GM12878 (cell line): ENCODE results near the gene ZBTB38.

Experiments used
- BHLHE40 ChIP-seq, 2 experiments: fragments of 450-650 bp in 1 of 2; IDR thresholded peaks; 2 replicates each; pipeline ENCODE4 v1.6.1; 2011 to 2017; ENCODE audit warnings: low read depth in 2 of 2, borderline replicate concordance in 1 of 2, improper control_type of control experiment in 1 of 2, low read length in 1 of 2, mild to moderate bottlenecking in 1 of 2
- BMI1 ChIP-seq: fragments of 450-650 bp; IDR thresholded peaks from 2 replicates; pipeline ENCODE4 v1.6.1; 2016; ENCODE audit warnings: mild to moderate bottlenecking, moderate library complexity, borderline replicate concordance
- CHD4 ChIP-seq: fragments of 200-600 bp; sonication (generic); IDR thresholded peaks from 2 replicates; pipeline ENCODE4 v1.6.1; 2016; ENCODE audit warnings: mild to moderate bottlenecking
- CTCF ChIP-seq, 3 experiments: IDR thresholded peaks in 2 of 3; conservative IDR thresholded peaks in 1 of 3; 2 replicates each; pipeline ENCODE4 v1.5.1; 2011; ENCODE audit warnings: low read depth in 3 of 3, low read length in 3 of 3, mild to moderate bottlenecking in 3 of 3, control low read depth in 2 of 3, moderate library complexity in 2 of 3, inconsistent platforms in 1 of 3, mixed read lengths in 1 of 3; ENCODE audit not compliant: control insufficient read depth in 2 of 3, insufficient read depth in 1 of 3; ENCODE audit errors: extremely low read depth in 1 of 3
- EZH2 ChIP-seq: IDR thresholded peaks from 2 replicates; pipeline ENCODE4 v1.6.1; 2012; ENCODE audit warnings: low read depth, mild to moderate bottlenecking, control low read depth, inconsistent platforms, low read length, borderline replicate concordance; ENCODE audit not compliant: control insufficient read depth
- FOXK2 ChIP-seq: fragments of 450-650 bp; IDR thresholded peaks from 2 replicates; pipeline ENCODE4 v1.6.1; 2017; ENCODE audit warnings: mild to moderate bottlenecking, moderate library complexity
- KDM1A ChIP-seq: fragments of 200-600 bp; sonication (generic); IDR thresholded peaks from 2 replicates; pipeline ENCODE4 v1.6.1; 2016; ENCODE audit warnings: borderline replicate concordance
- NR2F1 ChIP-seq: fragments of 450-650 bp; conservative IDR thresholded peaks from 2 replicates; pipeline ENCODE4 v1.6.1; 2017; ENCODE audit warnings: mild to moderate bottlenecking
- SPI1 ChIP-seq: IDR thresholded peaks from 2 replicates; pipeline ENCODE4 v1.6.1; 2011; ENCODE audit warnings: low read depth, mild to moderate bottlenecking, low read length, moderate library complexity, borderline replicate concordance; ENCODE audit not compliant: insufficient read depth
- TCF12 ChIP-seq: IDR thresholded peaks from 2 replicates; pipeline ENCODE4 v1.6.1; 2011; ENCODE audit warnings: low read depth, mild to moderate bottlenecking, low read length
- TF ChIP-seq, protein P1 (sequence below): fragments of 450-650 bp; formaldehyde crosslinking; IDR thresholded peaks from 2 replicates; pipeline ENCODE4 v1.4.0; 2022; ENCODE audit warnings: mild to moderate bottlenecking, moderate library complexity

- no peak for TF ChIP-seq CTCF (IDR thresholded peaks at IDR 0.05 in 2 of 3, conservative IDR thresholded peaks at IDR 0.05 in 1 of 3; ENCODE audit: control insufficient read depth in 2 of 3, extremely low read depth in 1 of 3, insufficient read depth in 1 of 3, low read depth in 3 of 3, low read length in 3 of 3)
- TF ChIP-seq FOXK2: no peak
- TF ChIP-seq NR2F1: no peak
- TF ChIP-seq EZH2: no peak
- TF ChIP-seq BMI1: no peak
- no peak for TF ChIP-seq TCF12
- no peak for TF ChIP-seq CHD4
- TF ChIP-seq BHLHE40 (IDR thresholded peaks at IDR 0.05; ENCODE audit: borderline replicate concordance in 1 of 2, low read depth in 2 of 2, low read length in 1 of 2): no peak
- no peak for TF ChIP-seq SPI1
- no peak for TF ChIP-seq KDM1A
- TF ChIP-seq, protein P1, sequence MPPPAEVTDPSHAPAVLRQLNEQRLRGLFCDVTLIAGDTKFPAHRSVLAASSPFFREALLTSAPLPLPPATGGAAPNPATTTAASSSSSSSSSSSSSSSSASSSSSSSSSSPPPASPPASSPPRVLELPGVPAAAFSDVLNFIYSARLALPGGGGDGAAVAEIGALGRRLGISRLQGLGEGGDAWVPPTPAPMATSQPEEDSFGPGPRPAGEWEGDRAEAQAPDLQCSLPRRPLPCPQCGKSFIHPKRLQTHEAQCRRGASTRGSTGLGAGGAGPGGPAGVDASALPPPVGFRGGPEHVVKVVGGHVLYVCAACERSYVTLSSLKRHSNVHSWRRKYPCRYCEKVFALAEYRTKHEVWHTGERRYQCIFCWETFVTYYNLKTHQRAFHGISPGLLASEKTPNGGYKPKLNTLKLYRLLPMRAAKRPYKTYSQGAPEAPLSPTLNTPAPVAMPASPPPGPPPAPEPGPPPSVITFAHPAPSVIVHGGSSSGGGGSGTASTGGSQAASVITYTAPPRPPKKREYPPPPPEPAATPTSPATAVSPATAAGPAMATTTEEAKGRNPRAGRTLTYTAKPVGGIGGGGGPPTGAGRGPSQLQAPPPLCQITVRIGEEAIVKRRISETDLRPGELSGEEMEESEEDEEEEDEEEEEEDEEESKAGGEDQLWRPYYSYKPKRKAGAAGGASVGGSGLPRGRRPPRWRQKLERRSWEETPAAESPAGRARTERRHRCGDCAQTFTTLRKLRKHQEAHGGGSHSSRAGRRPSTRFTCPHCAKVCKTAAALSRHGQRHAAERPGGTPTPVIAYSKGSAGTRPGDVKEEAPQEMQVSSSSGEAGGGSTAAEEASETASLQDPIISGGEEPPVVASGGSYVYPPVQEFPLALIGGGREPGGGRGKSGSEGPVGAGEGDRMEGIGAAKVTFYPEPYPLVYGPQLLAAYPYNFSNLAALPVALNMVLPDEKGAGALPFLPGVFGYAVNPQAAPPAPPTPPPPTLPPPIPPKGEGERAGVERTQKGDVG: no peak
Measured at GRCh38 chr3:141377377-141377776, 9.1 kb downstream of the ZBTB38 start.
